ENCODE measurements around the gene APEX1.

The APEX1 gene

GRCh38 chr14:20454516-20455354 is at the start of gene APEX1, which contains the start of gene OSGEP:
APEX1 (plus strand) TSS chr14:20455226; CDS start chr14:20455646, 420 bp downstream.
OSGEP (minus strand) TSS chr14:20454812; CDS start chr14:20454683, 129 bp downstream.
- peak; percentile 92 to 96 for DNase-seq (ENCODE audit: low read depth in 2 of 2)

GRCh38 chr14:20409226-20409625 is 45.8 kb upstream of the APEX1 start:
- no peak for DNase-seq (ENCODE audit: low read depth in 2 of 2)

- no peak for DNase-seq (ENCODE audit: low read depth in 2 of 2)
Observed at GRCh38 chr14:20412411-20412810, 42.6 kb upstream of the APEX1 start.

- DNase-seq (ENCODE audit: low read depth in 2 of 2): peak; percentile 61 to 80
Observed at GRCh38 chr14:20412876-20413743, 41.9 kb upstream of the APEX1 start, which contains the start of gene TEP1. TEP1 (minus strand) TSS chr14:20413501; CDS start chr14:20408439, 5,062 bp downstream.

- no peak for DNase-seq (ENCODE audit: low read depth in 2 of 2)
Observed at GRCh38 chr14:20413744-20414082, 41.3 kb upstream of the APEX1 start.

GRCh38 chr14:20415782-20416206 is 39.2 kb upstream of the APEX1 start:
- DNase-seq (ENCODE audit: low read depth in 2 of 2): peak in 1 of 2 experiments; percentile 6

GRCh38 chr14:20416223-20416622 is 38.8 kb upstream of the APEX1 start:
- no peak for DNase-seq (ENCODE audit: low read depth in 2 of 2)

GRCh38 chr14:20417250-20418186 is 37.5 kb upstream of the APEX1 start:
- no peak for DNase-seq (ENCODE audit: low read depth in 2 of 2)

GRCh38 chr14:20418501-20418909 is 36.5 kb upstream of the APEX1 start:
- no peak for DNase-seq (ENCODE audit: low read depth in 2 of 2)

GRCh38 chr14:20419419-20419818 is 35.6 kb upstream of the APEX1 start:
- DNase-seq (ENCODE audit: low read depth in 2 of 2): no peak

- DNase-seq (ENCODE audit: low read depth in 2 of 2): no peak
Observed at GRCh38 chr14:20421267-20421666, 33.8 kb upstream of the APEX1 start.

- no peak for DNase-seq (ENCODE audit: low read depth in 2 of 2)
Observed at GRCh38 chr14:20422886-20423285, 32.1 kb upstream of the APEX1 start.

GRCh38 chr14:20424851-20425250 is 30.2 kb upstream of the APEX1 start:
- no peak for DNase-seq (ENCODE audit: low read depth in 2 of 2)

GRCh38 chr14:20427231-20428009 is 27.6 kb upstream of the APEX1 start:
- no peak for DNase-seq (ENCODE audit: low read depth in 2 of 2)

GRCh38 chr14:20428010-20428365 is 27.0 kb upstream of the APEX1 start:
- DNase-seq (ENCODE audit: low read depth in 2 of 2): no peak

GRCh38 chr14:20428802-20429201 is 26.2 kb upstream of the APEX1 start:
- no peak for DNase-seq (ENCODE audit: low read depth in 2 of 2)

- no peak for DNase-seq (ENCODE audit: low read depth in 2 of 2)
Observed at GRCh38 chr14:20429801-20430669, 25.0 kb upstream of the APEX1 start.

- no peak for DNase-seq (ENCODE audit: low read depth in 2 of 2)
Observed at GRCh38 chr14:20434701-20435581, 20.1 kb upstream of the APEX1 start.
